GM10266 (cell line): ENCODE measurements around the gene CMKLR1.

Experiments
- DNase-seq: peaks from one replicate; pipeline ENCODE4 v3.0.0; 2012; ENCODE audit errors: extremely low spot score
- TF ChIP-seq, protein P1 (sequence below): IDR thresholded peaks from 2 replicates; pipeline ENCODE4 v1.5.1; 2012; ENCODE audit warnings: mild to moderate bottlenecking, low read depth; ENCODE audit not compliant: control insufficient read depth, insufficient read depth; ENCODE audit errors: missing control alignments

Gene CMKLR1

DNA sequence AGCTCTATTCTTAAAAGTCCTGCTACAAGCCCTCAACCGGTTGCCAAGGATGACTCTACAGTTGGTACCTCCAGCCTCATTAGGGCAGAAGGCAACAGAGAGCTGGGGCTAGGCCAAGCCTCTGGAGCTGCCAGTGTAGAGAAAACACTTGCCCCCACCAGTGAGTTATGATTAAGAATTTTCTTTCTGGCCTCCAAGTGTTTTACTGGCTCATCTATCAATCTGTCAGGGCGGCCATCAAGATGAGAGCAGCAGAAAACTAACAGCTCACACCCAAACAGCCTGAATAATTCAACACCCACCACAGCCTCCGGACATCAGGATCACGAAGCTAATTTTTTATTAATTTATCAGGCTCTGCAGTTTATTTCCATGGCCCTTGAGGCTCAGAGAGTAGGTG lies 40.7 kb upstream of the CMKLR1 start:
- TF ChIP-seq, protein P1, sequence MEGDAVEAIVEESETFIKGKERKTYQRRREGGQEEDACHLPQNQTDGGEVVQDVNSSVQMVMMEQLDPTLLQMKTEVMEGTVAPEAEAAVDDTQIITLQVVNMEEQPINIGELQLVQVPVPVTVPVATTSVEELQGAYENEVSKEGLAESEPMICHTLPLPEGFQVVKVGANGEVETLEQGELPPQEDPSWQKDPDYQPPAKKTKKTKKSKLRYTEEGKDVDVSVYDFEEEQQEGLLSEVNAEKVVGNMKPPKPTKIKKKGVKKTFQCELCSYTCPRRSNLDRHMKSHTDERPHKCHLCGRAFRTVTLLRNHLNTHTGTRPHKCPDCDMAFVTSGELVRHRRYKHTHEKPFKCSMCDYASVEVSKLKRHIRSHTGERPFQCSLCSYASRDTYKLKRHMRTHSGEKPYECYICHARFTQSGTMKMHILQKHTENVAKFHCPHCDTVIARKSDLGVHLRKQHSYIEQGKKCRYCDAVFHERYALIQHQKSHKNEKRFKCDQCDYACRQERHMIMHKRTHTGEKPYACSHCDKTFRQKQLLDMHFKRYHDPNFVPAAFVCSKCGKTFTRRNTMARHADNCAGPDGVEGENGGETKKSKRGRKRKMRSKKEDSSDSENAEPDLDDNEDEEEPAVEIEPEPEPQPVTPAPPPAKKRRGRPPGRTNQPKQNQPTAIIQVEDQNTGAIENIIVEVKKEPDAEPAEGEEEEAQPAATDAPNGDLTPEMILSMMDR, result no peak
- DNase-seq, result no peak

DNA sequence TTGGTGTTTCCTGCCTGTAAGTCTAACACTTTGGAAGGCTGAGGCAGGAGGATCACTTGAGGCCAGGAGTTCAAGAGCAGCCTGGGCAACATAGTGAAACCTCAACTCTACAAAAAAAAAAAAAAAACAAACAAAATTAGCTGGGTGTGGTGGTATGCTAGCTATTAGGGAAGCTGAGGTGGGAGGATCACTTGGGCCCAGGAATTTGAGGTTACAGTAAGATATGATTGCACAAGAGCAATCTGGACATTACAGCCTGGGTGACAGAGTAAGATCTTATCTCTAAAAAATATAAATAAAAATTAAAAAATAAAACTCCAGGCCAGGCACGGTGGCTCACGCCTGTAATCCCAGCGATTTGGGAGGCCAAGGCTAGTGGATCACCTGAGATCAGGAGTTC lies 39.8 kb upstream of the CMKLR1 start:
- no peak for DNase-seq
- TF ChIP-seq, protein P1, result no peak

DNA sequence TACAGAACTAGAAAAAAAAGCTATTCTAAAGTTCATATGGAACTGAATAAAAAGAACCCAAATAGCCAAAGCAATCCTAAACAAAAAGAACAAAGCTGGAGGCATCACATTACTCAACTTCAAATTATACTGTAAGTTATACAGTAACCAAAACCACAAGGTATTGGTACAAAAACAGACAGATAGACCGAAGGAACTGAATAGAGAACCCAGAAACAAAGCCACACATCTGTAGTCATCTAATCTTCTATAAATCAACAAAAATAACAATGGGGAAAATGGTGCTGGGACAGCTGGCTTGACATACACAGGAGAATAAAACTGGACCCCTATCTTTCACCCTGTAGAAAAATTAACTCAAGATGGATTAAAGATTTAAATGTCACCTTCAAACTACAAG lies 38.1 kb upstream of the CMKLR1 start:
- TF ChIP-seq, protein P1, result no peak
- no peak for DNase-seq

DNA sequence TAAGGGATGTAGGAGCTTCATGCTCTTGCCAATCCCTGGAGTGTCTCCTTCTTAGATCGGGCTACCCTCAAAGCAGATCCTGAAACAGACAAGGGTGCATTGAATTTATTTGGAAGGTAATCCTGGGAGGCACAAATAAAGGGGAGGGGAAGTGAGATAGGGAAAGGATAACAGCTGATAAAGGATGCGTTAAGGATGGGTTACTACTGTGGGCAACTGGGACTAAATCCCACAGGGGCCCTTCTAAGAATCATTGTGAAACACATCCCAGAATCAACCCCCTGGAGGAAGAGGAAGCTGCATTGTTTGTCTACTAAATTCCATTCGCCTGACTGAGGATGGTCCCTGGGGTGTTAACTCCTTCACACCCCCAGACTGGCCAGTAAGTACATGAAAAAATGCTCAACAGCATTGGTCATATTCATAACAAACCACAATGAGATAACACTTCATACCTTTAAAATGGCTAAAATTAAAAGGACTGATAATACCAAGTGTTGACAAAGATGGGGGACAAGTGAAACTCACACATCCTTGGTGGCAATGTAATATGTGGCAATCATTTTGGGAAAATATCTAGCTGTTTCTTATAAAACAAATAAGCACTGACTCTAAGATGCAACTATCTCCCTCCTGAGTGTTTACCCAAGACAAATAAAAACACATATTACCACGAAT lies 37.0 kb upstream of the CMKLR1 start:
- TF ChIP-seq, protein P1, result no peak
- no peak for DNase-seq

DNA sequence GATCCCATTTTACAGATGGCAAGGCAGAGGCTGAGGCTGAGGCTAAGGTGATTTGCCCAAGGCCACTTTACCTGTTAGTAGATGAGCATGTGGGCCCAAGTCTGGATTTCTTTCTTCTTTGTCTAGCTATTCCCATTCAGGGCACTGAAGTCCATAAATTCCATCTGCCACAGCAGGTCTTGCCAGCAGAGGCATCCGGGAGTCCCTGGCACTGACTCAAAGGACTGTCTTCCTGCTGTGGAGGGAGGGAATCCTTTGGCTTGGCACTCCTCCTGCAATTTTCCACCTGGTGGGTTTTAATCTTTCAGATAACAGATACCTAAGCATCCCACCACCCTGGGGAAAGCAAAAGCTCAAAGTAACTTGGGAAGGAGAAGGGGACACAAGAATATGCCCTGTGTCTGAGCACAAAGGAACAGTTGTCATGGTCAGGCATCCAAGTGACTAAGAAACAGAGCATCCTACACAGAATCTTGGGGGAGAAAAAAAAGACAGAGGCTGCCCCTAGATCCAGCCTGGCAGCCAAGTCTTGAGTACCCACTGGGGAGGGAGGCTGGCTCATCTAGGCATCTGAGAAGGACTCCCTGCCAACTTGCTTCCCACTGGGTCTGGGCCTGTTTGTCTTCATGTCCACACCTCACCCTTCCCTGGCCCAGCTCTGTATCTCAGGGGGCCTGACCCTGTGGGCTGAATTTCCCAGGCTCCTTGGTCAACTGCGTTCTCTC lies 35.6 kb upstream of the CMKLR1 start:
- no peak for DNase-seq
- TF ChIP-seq, protein P1, result no peak

DNA sequence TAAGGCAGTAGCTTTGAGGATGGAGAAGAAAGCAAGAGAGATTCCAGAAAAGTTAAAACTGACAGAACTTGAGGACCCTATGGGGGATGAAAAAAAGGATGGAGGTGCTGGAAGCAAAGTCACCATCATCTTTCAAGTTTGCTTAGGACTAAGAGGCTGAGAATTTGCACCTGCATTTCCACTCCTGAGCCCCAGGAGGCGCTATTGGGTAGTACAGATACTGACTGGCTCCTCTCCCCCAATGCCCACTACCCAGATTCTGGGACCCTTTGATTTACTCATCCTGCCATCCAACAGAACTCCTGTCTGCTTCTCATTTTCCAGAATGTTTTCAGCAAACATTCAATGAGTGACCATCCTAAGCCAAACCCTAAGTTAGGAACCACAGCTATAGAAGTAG lies 34.0 kb upstream of the CMKLR1 start:
- TF ChIP-seq, protein P1, result peak; percentile 25
- DNase-seq, result no peak

DNA sequence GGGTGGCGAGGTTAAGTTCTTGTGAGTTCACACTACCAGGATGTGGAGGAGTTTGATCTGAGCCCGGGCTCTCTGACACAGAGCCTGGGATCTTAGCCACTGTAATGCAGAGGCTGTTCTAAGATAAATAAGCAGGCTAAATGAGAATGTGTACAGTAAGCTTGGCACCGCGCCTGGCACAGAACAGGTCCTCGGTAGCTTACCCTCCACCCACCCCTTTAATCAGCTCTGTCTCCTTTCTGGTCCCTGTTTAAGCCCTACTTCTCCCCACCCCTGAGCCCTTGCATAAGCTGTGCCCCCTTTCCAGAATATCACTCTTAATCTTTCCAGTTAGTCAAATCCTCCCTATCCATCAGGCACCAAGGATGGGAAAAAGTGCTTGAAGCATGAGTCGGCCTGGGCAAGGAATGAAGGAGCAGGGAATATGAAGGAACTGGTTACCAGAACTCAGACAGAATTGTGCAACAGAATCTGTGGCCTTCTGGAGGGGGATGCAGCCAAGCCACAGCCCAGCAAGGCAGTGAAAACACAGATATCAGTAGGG lies 32.8 kb upstream of the CMKLR1 start:
- DNase-seq, result no peak
- TF ChIP-seq, protein P1, result no peak
